Panc1 (cell line): ENCODE data around the gene PCCA.

ENCODE experiments used
- CTCF ChIP-seq: fragments of 450-650 bp; IDR thresholded peaks from 2 replicates; pipeline ENCODE4 v1.5.1; 2017; ENCODE audit warnings: mild to moderate bottlenecking
- POLR2AphosphoS5 ChIP-seq: IDR thresholded peaks from 2 replicates; pipeline ENCODE4 v1.6.1; 2012; ENCODE audit warnings: mild to moderate bottlenecking, low read depth, low read length, moderate library complexity
- SIN3A ChIP-seq: IDR thresholded peaks from 2 replicates; pipeline ENCODE4 v1.6.1; 2012; ENCODE audit warnings: low read depth, mild to moderate bottlenecking, low read length, moderate library complexity, borderline replicate concordance; ENCODE audit not compliant: insufficient read depth

- no peak for TF ChIP-seq POLR2AphosphoS5
- no peak for TF ChIP-seq CTCF
- no peak for TF ChIP-seq SIN3A
These were observed 156.2 kb downstream of the PCCA start for GRCh38 chr13:100245104-100245503.
